Stomach (tissue), 9 donors: ENCODE measurements around the gene PTBP1. TPM values are rescaled to one million over a fixed set of nuclear protein-coding genes. Genes with fewer than 3 reads are reported as not detected.

Experiments
- DNase-seq, 2 donors: peaks; one replicate each; pipeline versions ENCODE4 v3.0.0 to v3.0.0-alpha.2; 2013 to 2019
- H3K27ac ChIP-seq, 5 donors: fragments of 200-600 bp in 4 of 5; sonication (generic) in 4 of 5; one replicate each; pipeline ENCODE4 v1.5.1; 2013 to 2019; ENCODE audit warnings: mild to moderate bottlenecking in 1 of 5, moderate library complexity in 1 of 5
- H3K27me3 ChIP-seq, 3 donors: fragments of 200-600 bp; sonication (generic); one replicate each; pipeline ENCODE4 v1.5.1; 2017 to 2019; ENCODE audit warnings: mixed run types in 1 of 3
- H3K36me3 ChIP-seq, 4 donors: fragments of 200-600 bp; sonication (generic); 1 replicate in 3 of 4; 2 replicates in 1 of 4; pipeline ENCODE4 v1.5.1; 2016 to 2019
- H3K4me1 ChIP-seq, 4 donors: fragments of 200-600 bp; sonication (generic); one replicate each; pipeline ENCODE4 v1.5.1; 2016 to 2019
- H3K4me3 ChIP-seq, 4 donors: fragments of 200-600 bp; sonication (generic) in 3 of 4; one replicate each; pipeline ENCODE4 v1.5.1; 2016 to 2019; ENCODE audit warnings: mild to moderate bottlenecking in 1 of 4
- H3K9me3 ChIP-seq, 4 donors: fragments of 200-600 bp; sonication (generic); one replicate each; pipeline ENCODE4 v1.5.1; 2016 to 2019
- EP300 ChIP-seq: sonication (generic); formaldehyde crosslinking; IDR thresholded peaks from one replicate; pipeline ENCODE4 v1.6.1; 2017; ENCODE audit warnings: antibody characterized with exemption
- POLR2A ChIP-seq, 4 donors: fragments of 450-650 bp; IDR thresholded peaks; one replicate each; pipeline ENCODE4 v1.6.1; 2016; ENCODE audit warnings: antibody characterized with exemption in 4 of 4, control low read depth in 2 of 4, mild to moderate bottlenecking in 1 of 4, moderate library complexity in 1 of 4
- POLR2AphosphoS5 ChIP-seq, 3 donors: sonication (generic); formaldehyde crosslinking; IDR thresholded peaks; one replicate each; pipeline ENCODE4 v1.6.1; 2016; ENCODE audit warnings: antibody characterized with exemption in 3 of 3
- WGBS, 5 donors: extraction: QIAGEN DNeasy Blood & Tissue Kit in 3 of 5; methylation state at CpG; one replicate each; pipeline versions ENCODE4 v1.1.5 to v1.1.7; 2013 to 2018; 5-methylcytosine and 5-hydroxymethylcytosine counted together
- intact Hi-C: fragments of 100-400 bp; cut with DNase I; formaldehyde crosslinking; loops from one replicate; pipeline ENCODE4 v1.15.1; 2023; ENCODE audit warnings: low total_unique reads
- polyA plus RNA-seq, 3 donors: library from polyadenylated mRNA; stranded (reverse); fragments of 200-250 nt; gene quantifications; one replicate each; pipeline ENCODE4 v1.2.3, GENCODE V29; 2013
- total RNA-seq, 5 donors: library from RNA; depleted of rRNA; stranded (reverse); fragments of >200 nt; gene quantifications; one replicate each; pipeline versions ENCODE4 v1.1.0 to v1.2.3, GENCODE V29; 2014 to 2016
- TF ChIP-seq, protein P1 (sequence below), 7 experiments: fragments of 450-650 bp in 4 of 7; fragments of 200-600 bp in 3 of 7; sonication (generic) in 3 of 7; IDR thresholded peaks; one replicate each; pipeline ENCODE4 v1.5.1; 2016 to 2019; ENCODE audit warnings: antibody characterized with exemption in 7 of 7, control low read depth in 2 of 7, mild to moderate bottlenecking in 1 of 7
- donor health status: healthy with polysubstance abuse.
- donor health status: Bipolar disorder and iron deficiency.
- donor health status: healthy.

Gene PTBP1
- total and polyA plus RNA-seq, 8 donors: 74.8 to 539 (median 119) TPM

DNA sequence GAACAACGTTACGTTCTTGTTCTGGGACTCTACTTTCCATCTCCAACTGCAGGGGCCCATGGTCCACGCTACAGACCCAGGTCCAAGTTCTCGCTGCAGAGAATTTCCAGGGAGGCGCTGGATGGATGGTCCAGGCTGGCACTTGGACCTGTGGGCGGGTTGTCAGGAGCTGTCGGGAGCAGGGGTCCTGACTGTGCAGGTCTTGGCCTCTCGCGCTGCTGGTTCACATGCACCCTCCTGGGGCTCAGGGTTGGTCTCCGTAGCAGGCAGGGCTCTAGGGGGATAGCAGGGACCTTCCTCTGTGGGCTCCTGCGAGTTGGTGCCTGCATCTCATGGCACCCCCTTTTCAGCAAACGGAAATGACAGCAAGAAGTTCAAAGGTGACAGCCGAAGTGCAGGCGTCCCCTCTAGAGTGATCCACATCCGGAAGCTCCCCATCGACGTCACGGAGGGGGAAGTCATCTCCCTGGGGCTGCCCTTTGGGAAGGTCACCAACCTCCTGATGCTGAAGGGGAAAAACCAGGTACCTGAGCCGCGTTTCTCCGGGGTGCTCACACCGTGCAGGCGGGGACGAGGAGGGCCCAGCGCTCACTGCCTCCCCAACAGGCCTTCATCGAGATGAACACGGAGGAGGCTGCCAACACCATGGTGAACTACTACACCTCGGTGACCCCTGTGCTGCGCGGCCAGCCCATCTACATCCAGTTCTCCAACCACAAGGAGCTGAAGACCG, 6.6 kb downstream of the PTBP1 start:
- H3K27me3 ChIP-seq: no peaks in the 10 kb centered on the region
- DNase-seq: no peak
- H3K4me3 ChIP-seq: no peak overlapping the region
- H3K4me1 ChIP-seq: peaks cover 50 to 68% (median 56%) of the 10 kb centered on the region in 4 donors
- no peak for TF ChIP-seq POLR2A (IDR thresholded peaks at IDR 0.05)
- TF ChIP-seq, protein P1, sequence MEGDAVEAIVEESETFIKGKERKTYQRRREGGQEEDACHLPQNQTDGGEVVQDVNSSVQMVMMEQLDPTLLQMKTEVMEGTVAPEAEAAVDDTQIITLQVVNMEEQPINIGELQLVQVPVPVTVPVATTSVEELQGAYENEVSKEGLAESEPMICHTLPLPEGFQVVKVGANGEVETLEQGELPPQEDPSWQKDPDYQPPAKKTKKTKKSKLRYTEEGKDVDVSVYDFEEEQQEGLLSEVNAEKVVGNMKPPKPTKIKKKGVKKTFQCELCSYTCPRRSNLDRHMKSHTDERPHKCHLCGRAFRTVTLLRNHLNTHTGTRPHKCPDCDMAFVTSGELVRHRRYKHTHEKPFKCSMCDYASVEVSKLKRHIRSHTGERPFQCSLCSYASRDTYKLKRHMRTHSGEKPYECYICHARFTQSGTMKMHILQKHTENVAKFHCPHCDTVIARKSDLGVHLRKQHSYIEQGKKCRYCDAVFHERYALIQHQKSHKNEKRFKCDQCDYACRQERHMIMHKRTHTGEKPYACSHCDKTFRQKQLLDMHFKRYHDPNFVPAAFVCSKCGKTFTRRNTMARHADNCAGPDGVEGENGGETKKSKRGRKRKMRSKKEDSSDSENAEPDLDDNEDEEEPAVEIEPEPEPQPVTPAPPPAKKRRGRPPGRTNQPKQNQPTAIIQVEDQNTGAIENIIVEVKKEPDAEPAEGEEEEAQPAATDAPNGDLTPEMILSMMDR (IDR thresholded peaks at IDR 0.05): no peak
- TF ChIP-seq POLR2AphosphoS5 (IDR thresholded peaks at IDR 0.05): no peak
- no peak for TF ChIP-seq EP300
- no peaks in the 10 kb centered on the region for H3K9me3 ChIP-seq
- peaks cover 69 to 89% (median 79%) of the 10 kb centered on the region in 4 donors for H3K36me3 ChIP-seq
- no peak overlapping the region for H3K27ac ChIP-seq
- intact Hi-C loops: no loop called here
- 77 to 82% (median 79%) methylated on average over 25 to 31 of the region's 31 CpGs for WGBS, 5 donors

DNA sequence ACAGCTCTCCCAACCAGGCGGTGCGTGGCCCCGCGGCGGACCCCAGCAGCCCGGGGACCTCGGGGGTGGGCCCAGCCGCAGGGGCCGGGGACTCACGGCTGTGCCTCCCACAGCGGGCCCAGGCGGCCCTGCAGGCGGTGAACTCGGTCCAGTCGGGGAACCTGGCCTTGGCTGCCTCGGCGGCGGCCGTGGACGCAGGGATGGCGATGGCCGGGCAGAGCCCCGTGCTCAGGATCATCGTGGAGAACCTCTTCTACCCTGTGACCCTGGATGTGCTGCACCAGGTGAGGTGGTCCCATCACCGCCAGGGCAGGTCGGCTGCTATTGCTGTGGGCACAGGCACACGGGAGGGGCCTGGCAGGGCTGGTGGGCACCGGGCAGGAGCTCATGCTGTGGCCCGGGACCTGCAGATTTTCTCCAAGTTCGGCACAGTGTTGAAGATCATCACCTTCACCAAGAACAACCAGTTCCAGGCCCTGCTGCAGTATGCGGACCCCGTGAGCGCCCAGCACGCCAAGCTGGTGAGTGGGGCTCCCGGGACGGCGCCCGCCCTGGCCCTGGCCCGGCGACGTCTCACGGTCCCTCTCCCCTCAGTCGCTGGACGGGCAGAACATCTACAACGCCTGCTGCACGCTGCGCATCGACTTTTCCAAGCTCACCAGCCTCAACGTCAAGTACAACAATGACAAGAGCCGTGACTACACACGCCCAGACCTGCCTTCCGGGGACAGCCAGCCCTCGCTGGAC, 7.3 kb downstream of the PTBP1 start:
- no peak for DNase-seq

DNA sequence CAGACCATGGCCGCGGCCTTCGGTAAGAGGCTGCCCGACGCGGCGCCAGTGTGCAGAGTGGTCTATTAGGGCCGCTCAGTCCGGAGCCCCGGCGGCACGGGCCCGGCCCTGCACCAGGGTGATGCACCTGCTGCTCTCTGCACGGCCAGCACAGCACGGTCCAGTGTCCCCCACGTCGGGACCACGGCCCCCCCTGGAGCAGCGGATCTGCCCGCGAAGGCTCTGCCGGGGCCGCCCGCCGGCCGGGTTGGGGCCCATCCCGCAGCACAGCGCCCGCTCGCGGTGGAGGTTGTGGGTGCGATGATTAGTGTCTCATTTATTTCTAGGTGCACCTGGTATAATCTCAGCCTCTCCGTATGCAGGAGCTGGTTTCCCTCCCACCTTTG, 7.9 kb downstream of the PTBP1 start:
- no peaks in the 10 kb centered on the region for H3K27me3 ChIP-seq
- TF ChIP-seq, protein P1 (IDR thresholded peaks at IDR 0.05): no peak
- TF ChIP-seq EP300 (no peak), POLR2AphosphoS5 (IDR thresholded peaks at IDR 0.05) (no peak), POLR2A (IDR thresholded peaks at IDR 0.05) (no peak)
- H3K9me3 ChIP-seq: no peaks in the 10 kb centered on the region
- intact Hi-C loops: no loop called here
- H3K4me3 ChIP-seq: no peak overlapping the region
- no peak for DNase-seq
- 91 to 95% (median 92%) methylated on average over 15 to 33 of the region's 33 CpGs for WGBS, 5 donors
- H3K4me1 ChIP-seq: peaks cover 37 to 55% (median 43%) of the 10 kb centered on the region in 4 donors
- peak overlapping the region in 1 of 5 donors; percentile 1 for H3K27ac ChIP-seq
- H3K36me3 ChIP-seq: peaks cover 74 to 92% (median 87%) of the 10 kb centered on the region in 4 donors

More for the DNA sequence above, 7.3 kb downstream of the PTBP1 start:
- peaks cover 43 to 61% (median 49%) of the 10 kb centered on the region in 4 donors for H3K4me1 ChIP-seq
- no peaks in the 10 kb centered on the region for H3K9me3 ChIP-seq
- H3K36me3 ChIP-seq: peaks cover 69 to 92% (median 84%) of the 10 kb centered on the region in 4 donors
- no peak overlapping the region for H3K27ac ChIP-seq
- no peak for TF ChIP-seq POLR2AphosphoS5 (IDR thresholded peaks at IDR 0.05)
- no peak for TF ChIP-seq POLR2A (IDR thresholded peaks at IDR 0.05)
- TF ChIP-seq, protein P1 (IDR thresholded peaks at IDR 0.05): no peak
- no peak for TF ChIP-seq EP300
- 90 to 93% (median 92%) methylated on average over 30 to 53 of the region's 53 CpGs for WGBS, 5 donors
- intact Hi-C loops: no loop called here
- no peaks in the 10 kb centered on the region for H3K27me3 ChIP-seq
- no peak overlapping the region for H3K4me3 ChIP-seq

DNA sequence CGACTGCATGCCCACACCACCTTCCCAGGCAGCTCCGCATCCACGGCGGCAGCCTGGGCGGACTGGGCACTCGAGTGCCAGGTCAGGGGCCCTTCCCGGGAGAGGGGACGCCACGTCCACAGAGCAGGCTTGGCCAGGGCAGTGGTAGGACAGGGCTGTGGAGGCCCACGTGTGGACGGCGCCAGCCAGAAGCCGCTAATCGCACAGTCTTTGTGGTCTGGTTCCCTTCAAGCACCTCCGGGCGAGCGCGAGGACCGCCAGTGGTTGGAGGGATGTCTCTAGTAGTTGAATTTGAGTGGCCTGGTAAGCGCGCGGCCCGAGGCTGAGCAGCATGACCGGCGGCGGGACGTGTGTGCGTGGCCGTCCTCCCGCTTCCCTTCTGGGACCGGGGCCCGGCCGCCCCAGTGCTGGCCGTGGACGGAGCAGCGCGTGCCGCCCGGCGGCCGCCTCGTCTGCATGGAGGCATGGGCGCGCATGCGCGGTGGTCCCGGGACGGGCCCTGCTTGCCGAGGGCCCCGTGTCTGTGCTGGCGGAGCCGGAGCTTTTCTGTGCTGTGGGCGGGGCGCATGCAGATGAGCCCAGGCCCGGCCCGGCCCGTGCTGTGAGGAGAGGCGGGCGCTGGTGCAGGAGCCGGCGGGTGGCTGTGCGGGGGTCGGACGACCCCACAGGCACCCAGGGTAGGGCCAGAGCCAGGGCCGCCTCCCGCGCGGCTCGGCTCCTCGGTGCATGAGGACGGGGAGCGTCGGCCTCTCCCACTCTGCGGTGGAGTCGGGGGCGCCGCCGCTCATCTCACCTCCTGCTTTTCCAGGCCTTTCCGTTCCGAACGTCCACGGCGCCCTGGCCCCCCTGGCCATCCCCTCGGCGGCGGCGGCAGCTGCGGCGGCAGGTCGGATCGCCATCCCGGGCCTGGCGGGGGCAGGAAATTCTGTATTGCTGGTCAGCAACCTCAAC, 8.6 kb downstream of the PTBP1 start:
- TF ChIP-seq, protein P1 (IDR thresholded peaks at IDR 0.05): no peak
- TF ChIP-seq EP300 (no peak), POLR2A (IDR thresholded peaks at IDR 0.05) (no peak), POLR2AphosphoS5 (IDR thresholded peaks at IDR 0.05) (no peak)
- DNase-seq: no peak
- H3K27me3 ChIP-seq: no peaks in the 10 kb centered on the region
- no peak overlapping the region for H3K4me3 ChIP-seq
- peaks cover 81 to 95% (median 89%) of the 10 kb centered on the region in 4 donors for H3K36me3 ChIP-seq
- WGBS, 5 donors: 91 to 92% (median 91%) methylated on average over 57 to 93 of the region's 93 CpGs
- H3K27ac ChIP-seq: peak overlapping the region in 1 of 5 donors; percentile 1
- H3K4me1 ChIP-seq: peaks cover 30 to 48% (median 36%) of the 10 kb centered on the region in 4 donors
- H3K9me3 ChIP-seq: no peaks in the 10 kb centered on the region
- intact Hi-C loops: no loop called here
